Stomach smooth muscle (tissue), 2 donors: ENCODE data around the gene ABHD16B.

Experiments used
- H3K27ac ChIP-seq: one replicate; pipeline ENCODE4 v1.7.0; 2013; ENCODE audit warnings: mild to moderate bottlenecking, low read length, inconsistent platforms
- H3K27me3 ChIP-seq, 2 donors: one replicate each; pipeline ENCODE4 v1.7.0; 2013; ENCODE audit warnings: low read length in 2 of 2; ENCODE audit not compliant: insufficient read depth in 2 of 2, control insufficient read depth in 1 of 2
- H3K36me3 ChIP-seq, 2 donors: one replicate each; pipeline ENCODE4 v1.7.0; 2013; ENCODE audit warnings: low read length in 2 of 2; ENCODE audit not compliant: control insufficient read depth in 2 of 2, insufficient read depth in 2 of 2
- H3K4me1 ChIP-seq: one replicate; pipeline ENCODE4 v1.7.0; 2013; ENCODE audit warnings: low read length; ENCODE audit not compliant: control insufficient read depth, insufficient read depth
- H3K4me3 ChIP-seq, 2 donors: one replicate each; pipeline ENCODE4 v1.7.0; 2013; ENCODE audit warnings: low read length in 2 of 2
- H3K9ac ChIP-seq, 2 donors: one replicate each; pipeline ENCODE4 v1.7.0; 2013; ENCODE audit warnings: low read length in 2 of 2, mild to moderate bottlenecking in 1 of 2
- H3K9me3 ChIP-seq, 2 donors: one replicate each; pipeline ENCODE4 v1.7.0; 2013; ENCODE audit warnings: low read length in 2 of 2; ENCODE audit not compliant: control insufficient read depth in 2 of 2
- donor health status: healthy.
- donor health status: Pancreatic carcinoma.

Gene ABHD16B

DNA sequence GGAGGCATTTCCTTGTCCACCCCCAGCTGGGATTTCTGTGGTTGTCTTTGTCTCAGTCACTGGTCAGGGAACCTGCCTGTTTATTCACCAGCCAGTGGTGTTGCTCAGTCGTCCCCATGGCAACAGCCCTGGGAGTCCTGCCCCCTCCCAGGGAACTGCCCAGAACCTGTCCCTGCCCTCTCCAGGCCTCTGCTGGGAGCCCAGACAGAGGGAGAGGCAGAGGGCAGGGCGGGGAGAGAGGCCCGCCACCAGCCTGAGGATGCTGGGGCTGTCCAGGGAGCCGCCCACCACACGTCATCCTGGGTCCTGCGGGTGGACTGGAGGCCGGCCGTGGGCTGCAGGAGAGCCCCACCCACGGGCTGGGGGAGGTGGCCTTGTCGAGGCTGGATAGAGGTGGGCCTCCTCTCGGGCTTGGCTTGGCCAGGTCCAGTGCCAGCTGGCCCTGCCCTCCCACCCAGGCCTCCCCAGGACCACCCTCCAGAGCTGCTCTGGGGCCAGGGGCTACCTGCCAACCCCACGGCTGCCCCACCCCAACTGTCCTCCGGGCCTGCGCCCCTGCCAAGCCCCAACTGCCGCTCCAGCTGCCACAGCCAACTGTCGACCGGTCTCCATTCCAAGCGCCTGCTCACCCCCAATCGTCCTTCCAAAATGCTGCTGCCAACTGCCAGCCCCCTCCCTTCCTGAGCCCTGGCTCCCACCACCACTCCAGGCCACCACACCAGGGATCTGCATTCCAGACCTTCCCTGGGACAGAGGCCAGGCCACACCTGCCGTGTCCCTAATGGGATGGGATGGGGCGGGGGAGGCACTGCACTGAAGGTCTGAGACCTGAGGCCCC lies 26.1 kb upstream of the ABHD16B start:
- H3K27me3 ChIP-seq: no peaks in the 10 kb centered on the region
- H3K4me1 ChIP-seq: peaks cover 24% of the 10 kb centered on the region
- H3K9ac ChIP-seq: no peak overlapping the region
- H3K36me3 ChIP-seq: no peaks in the 10 kb centered on the region
- H3K27ac ChIP-seq: no peak overlapping the region
- H3K4me3 ChIP-seq: no peak overlapping the region
- no peaks in the 10 kb centered on the region for H3K9me3 ChIP-seq

DNA sequence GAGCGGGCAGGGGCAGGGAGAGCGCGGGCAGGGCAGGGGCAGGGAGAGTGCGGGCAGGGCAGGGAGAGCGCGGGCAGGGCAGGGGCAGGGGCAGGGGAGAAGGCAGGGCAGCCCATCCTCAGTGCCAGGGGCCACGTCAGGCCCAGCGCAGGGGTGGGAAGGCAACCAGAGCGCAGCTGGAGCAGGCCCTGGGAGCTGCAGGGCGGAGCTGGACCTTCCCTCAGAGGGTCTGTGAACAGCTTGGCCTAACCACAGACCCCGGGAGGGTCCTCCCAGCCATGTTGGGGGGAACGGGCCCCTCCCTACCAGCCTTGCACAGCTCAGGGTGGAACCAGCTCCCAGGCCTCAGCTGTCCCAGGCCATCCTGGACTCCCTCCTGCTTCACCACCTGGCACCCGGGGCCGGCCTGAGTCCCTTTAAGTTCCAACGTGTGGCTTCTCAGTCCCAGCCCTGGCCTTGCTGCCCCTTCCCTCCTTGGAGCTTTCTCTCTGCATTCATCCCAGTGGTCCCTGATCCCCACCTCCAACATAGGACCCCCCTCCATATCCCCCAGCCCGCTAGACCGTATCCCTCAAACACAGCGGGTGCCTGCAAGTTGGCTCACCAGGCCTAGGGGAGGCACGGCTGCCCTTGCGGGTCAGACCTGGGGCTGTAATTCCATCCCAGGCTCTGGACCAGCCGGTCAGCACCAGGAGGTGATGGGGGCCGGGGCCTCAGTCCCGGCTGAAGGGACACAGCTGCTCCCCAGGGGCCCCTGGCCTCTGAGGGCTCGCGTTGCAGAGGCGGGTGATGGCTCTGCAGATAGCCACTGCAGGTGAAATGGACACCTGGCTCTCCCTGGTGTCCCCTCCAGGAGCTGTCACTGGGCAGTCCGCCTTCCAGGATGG lies 24.6 kb upstream of the ABHD16B start:
- H3K4me1 ChIP-seq: peaks cover 21% of the 10 kb centered on the region

DNA sequence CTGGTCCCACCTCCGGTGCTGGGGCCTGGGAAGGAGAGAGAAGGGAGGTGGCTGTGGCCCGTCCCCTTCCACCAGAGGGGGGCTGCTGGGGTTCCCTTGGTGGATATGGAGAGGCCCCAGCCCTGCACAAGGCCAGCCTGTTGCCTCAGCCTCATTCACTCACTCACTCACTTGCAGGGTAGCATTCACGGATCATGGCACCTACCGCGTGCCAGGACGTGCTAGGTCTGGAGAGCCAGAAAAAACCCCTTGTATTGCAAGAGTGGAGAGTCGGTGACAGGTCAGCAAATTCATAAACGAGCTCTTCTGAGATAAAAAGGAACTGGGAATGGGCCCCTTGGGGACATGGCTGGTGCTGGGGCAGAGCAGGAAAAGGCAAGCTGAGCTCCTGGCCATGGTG lies 23.8 kb upstream of the ABHD16B start:
- no peaks in the 10 kb centered on the region for H3K9me3 ChIP-seq
- no peak overlapping the region for H3K27ac ChIP-seq
- H3K36me3 ChIP-seq: no peaks in the 10 kb centered on the region
- H3K4me3 ChIP-seq: no peak overlapping the region
- H3K9ac ChIP-seq: no peak overlapping the region
- H3K27me3 ChIP-seq: no peaks in the 10 kb centered on the region
- H3K4me1 ChIP-seq: peaks cover 18% of the 10 kb centered on the region

More for the DNA sequence above, 24.6 kb upstream of the ABHD16B start:
- H3K36me3 ChIP-seq: no peaks in the 10 kb centered on the region
- no peak overlapping the region for H3K27ac ChIP-seq
- no peak overlapping the region for H3K4me3 ChIP-seq
- no peaks in the 10 kb centered on the region for H3K27me3 ChIP-seq
- H3K9me3 ChIP-seq: no peaks in the 10 kb centered on the region
- H3K9ac ChIP-seq: no peak overlapping the region

DNA sequence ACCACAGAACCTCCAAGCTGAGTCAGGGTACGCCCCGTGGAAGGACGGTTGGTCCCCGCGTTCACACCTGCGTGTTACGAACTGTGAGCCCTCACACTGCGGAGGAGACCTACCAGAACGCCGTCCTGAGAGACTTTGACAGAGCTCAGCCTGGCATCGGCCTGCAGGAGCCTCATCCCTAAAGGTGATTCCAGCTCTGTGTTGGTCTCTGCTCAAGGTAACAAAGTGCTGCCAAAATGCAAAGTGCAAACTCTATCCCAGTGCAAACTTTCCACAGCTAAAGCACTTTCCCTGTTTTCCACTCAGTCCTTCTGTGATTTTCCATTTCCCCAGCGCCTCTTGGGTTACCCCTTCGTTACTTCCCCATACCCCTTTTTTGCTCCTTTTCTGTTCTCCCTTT lies 21.7 kb upstream of the ABHD16B start:
- Histone ChIP-seq H3K4me3 (no peak overlapping the region), H3K9ac (no peak overlapping the region), H3K36me3 (no peaks in the 10 kb centered on the region), H3K27ac (no peak overlapping the region), H3K4me1 (peaks cover 5% of the 10 kb centered on the region), H3K9me3 (no peaks in the 10 kb centered on the region), H3K27me3 (peaks cover 0 to 4% of the 10 kb centered on the region in 2 donors)

DNA sequence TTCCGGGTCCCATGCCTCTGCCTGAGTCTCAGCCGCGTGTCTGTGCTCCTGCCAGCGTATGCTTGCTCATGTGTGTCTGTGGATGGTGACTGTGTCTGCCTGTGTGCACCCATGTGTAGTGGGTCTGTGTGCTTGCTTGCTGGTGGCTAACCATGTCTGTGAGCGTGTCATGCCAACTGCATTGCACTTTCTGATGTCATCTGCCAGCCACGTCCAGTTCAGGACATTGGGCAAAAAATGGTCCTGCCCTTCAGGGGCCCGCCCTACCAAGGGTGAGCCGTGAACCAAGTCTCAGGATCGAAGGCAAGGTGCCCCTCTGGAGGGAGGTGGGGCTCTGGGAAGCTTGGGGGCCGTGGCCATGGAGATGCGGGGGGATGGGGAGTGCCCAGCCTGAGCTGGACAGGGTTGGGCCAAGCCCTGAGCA lies 20.9 kb upstream of the ABHD16B start:
- Histone ChIP-seq H3K27ac (no peak overlapping the region), H3K9ac (no peak overlapping the region), H3K4me1 (no peaks in the 10 kb centered on the region), H3K36me3 (no peaks in the 10 kb centered on the region), H3K27me3 (peaks cover 5 to 12% of the 10 kb centered on the region in 2 donors), H3K4me3 (no peak overlapping the region), H3K9me3 (no peaks in the 10 kb centered on the region)

DNA sequence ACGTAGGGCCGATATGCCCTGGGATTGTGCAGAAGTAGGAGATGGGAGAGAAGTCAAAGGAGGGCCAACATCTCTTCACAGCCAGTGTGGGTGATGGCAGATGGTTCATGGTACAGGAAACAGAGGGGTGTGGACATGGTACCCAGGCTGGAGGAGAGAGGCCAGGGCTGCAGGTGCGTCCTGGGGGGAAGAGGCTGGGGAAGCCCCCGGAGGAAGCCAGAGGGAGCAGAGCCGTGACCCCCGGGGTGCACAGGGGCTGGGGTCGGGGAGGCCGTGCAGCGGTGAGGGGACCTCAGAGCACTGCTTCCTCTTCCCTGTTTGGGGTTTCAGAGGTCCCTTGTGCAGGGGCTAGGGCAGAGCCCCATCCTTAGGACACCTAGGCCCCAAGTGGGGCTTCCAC lies 19.0 kb upstream of the ABHD16B start:
- H3K9me3 ChIP-seq: no peaks in the 10 kb centered on the region
- H3K36me3 ChIP-seq: no peaks in the 10 kb centered on the region
- H3K4me3 ChIP-seq: no peak overlapping the region
- H3K27me3 ChIP-seq: peaks cover 10 to 15% of the 10 kb centered on the region in 2 donors
- no peak overlapping the region for H3K9ac ChIP-seq
- peaks cover 12% of the 10 kb centered on the region for H3K4me1 ChIP-seq
- H3K27ac ChIP-seq: no peak overlapping the region

DNA sequence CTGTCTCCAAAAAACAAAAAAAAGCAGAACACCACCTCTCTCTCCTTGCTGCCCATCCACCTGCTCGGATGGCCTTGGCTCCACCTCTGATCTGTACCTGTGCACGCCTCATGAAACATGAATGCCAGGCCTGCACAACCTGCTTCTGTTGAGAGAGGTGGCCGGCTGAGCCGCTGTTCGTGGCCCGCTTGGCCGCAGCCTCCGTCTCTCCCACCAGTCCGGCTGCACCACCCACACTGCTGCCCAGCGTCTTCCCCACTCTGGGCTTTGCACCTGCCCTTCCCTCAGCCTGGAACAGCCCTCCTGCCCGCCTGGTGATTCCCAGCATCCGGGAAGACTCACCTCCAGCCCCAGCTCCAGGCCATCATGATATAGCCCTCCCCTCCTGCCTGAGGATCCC lies 18.1 kb upstream of the ABHD16B start:
- no peak overlapping the region for H3K4me3 ChIP-seq
- H3K27ac ChIP-seq: no peak overlapping the region
- peaks cover 16% of the 10 kb centered on the region for H3K4me1 ChIP-seq
- peaks cover 10 to 15% of the 10 kb centered on the region in 2 donors for H3K27me3 ChIP-seq
- H3K36me3 ChIP-seq: no peaks in the 10 kb centered on the region
- no peaks in the 10 kb centered on the region for H3K9me3 ChIP-seq
- no peak overlapping the region for H3K9ac ChIP-seq

DNA sequence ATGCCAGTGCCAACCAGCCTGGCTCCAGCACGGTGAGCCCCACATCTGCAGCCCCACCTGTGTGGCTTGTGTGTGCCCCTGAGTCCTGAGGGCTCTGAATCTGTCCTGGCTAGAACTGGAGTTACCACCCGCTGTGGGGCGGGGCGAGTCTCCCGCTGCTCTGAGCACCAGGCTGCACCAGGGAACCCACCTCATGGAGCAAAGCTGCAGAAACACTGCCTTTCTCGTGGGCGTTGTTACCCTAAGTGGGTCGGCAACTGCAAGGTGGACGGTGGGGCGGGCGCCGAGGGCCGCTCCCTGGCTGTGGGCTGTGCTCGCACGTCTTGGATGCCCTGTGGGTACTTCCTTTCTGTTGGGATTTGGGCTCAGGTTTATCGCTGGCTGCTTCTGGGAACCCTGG lies 17.5 kb upstream of the ABHD16B start:
- Histone ChIP-seq H3K4me1 (peaks cover 16% of the 10 kb centered on the region), H3K27ac (no peak overlapping the region), H3K9ac (no peak overlapping the region), H3K9me3 (no peaks in the 10 kb centered on the region), H3K4me3 (no peak overlapping the region), H3K36me3 (no peaks in the 10 kb centered on the region), H3K27me3 (peaks cover 10 to 15% of the 10 kb centered on the region in 2 donors)

DNA sequence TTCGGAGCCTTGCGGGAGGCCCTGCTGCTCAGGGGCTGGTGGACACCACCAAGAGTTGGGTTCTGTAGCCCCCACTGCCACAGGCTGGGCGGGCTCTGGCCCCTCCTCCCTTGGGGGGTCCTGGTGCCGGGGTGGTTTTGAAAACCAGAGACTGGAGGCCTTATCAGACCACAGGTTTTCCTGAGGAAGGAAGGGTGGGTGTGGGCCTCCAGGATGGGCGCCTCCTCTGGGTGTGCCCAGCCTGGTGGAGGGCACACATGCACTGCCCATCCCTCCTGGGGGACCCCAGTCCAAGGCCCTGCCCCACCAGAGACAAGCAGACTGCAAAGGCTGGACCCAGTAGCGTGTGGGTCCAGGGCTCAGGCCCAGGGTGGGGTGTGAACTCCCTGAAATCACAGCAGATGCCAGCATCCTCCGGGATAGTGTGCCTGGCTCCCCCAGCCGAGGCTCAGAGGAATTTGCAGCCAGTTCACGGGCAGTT lies 16.7 kb upstream of the ABHD16B start:
- Histone ChIP-seq H3K4me1 (peaks cover 16% of the 10 kb centered on the region), H3K27ac (no peak overlapping the region), H3K27me3 (peaks cover 10 to 15% of the 10 kb centered on the region in 2 donors), H3K36me3 (no peaks in the 10 kb centered on the region), H3K4me3 (no peak overlapping the region), H3K9ac (no peak overlapping the region), H3K9me3 (no peaks in the 10 kb centered on the region)

DNA sequence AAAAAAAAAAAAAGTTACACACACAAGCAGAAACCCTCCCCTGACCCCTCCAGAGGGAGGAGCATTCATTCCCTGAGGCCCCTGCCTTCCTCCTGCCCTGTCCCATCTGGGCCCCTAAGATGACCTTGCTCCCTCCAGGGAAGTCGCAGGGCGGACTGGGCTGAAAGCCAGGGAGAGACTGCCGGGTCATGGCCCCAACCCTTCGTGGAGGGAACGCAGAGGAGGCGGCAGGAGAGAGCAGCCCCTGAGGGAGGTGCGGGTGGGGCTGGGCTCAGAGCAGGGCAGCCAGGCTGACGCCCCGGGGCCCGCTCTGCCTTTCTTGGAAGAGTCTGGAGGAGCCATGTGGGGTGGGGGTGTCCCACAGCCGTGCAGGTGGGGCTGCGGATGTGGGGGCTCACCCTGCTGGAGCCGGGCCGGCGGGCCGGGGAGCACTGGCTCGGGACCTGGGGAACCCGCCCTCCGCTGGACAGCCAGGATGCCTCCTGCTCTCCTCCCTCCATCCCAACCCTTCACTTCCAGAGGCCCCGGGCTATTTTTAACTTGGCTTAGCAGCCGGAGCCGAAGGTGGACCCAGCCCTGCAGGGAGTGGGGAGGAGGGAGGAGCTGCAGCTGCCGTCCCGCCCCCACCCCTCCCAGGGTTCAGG lies 15.0 kb upstream of the ABHD16B start:
- H3K4me1 ChIP-seq: peaks cover 16% of the 10 kb centered on the region
- H3K36me3 ChIP-seq: no peaks in the 10 kb centered on the region
- peak overlapping the region in 1 of 2 donors; percentile 57 for H3K4me3 ChIP-seq
- H3K27me3 ChIP-seq: peaks cover 10 to 15% of the 10 kb centered on the region in 2 donors
- no peak overlapping the region for H3K9ac ChIP-seq
- no peak overlapping the region for H3K27ac ChIP-seq
- no peaks in the 10 kb centered on the region for H3K9me3 ChIP-seq
